DOHH2 (cell line): Measurements from ENCODE around the gene OR10A5.
"Not testable (repeated sequence)": the region's sequence is repeated elsewhere in the genome, so short reads cannot be mapped to it uniquely, and the experiment has no call there.

Experiments used
- CTCF ChIP-seq: fragments of 200-600 bp; sonication (generic); IDR thresholded peaks from one replicate; pipeline ENCODE4 v1.5.1; 2014; ENCODE audit warnings: antibody characterized with exemption, mild to moderate bottlenecking, low read depth, low read length; ENCODE audit not compliant: poor library complexity, severe bottlenecking
- EZH2phosphoT487 ChIP-seq: fragments of 200-600 bp; sonication (generic); IDR thresholded peaks from 2 replicates; pipeline ENCODE4 v1.6.1; 2017; ENCODE audit warnings: borderline replicate concordance, mild to moderate bottlenecking, antibody characterized with exemption, low read length, moderate library complexity, mixed read lengths

- TF ChIP-seq CTCF, EZH2phosphoT487: not testable (repeated sequence)
Measured at GRCh38 chr11:6887711-6888110, 42.2 kb downstream of the OR10A5 start.
